Trophoblast cell (in vitro differentiated cells and primary cell): ENCODE data around the gene KREMEN1.
A peak's percentile ranks its signal among the peaks of the same experiment; 100 is the strongest.

ENCODE experiments used
- DNase-seq, 2 donors: peaks; one replicate each; pipeline ENCODE4 v3.0.0-alpha.2; 2016
- H2AFZ ChIP-seq: 2 replicates; pipeline ENCODE4 v1.6.1; 2013; ENCODE audit warnings: low read length, moderate library complexity, mild to moderate bottlenecking; ENCODE audit not compliant: insufficient read depth, poor library complexity
- H2AK5ac ChIP-seq: 2 replicates; pipeline ENCODE4 v1.6.1; 2013; ENCODE audit warnings: mild to moderate bottlenecking, low read length
- H2BK120ac ChIP-seq: 2 replicates; pipeline ENCODE4 v1.6.1; 2013; ENCODE audit warnings: low read length, mild to moderate bottlenecking, moderate library complexity; ENCODE audit not compliant: insufficient read depth, poor library complexity
- H2BK12ac ChIP-seq: 2 replicates; pipeline ENCODE4 v1.6.1; 2013; ENCODE audit warnings: mild to moderate bottlenecking, low read length, moderate library complexity
- H2BK5ac ChIP-seq: 2 replicates; pipeline ENCODE4 v1.6.1; 2013; ENCODE audit warnings: low read length, low read depth, moderate library complexity, mild to moderate bottlenecking; ENCODE audit not compliant: poor library complexity
- H3K14ac ChIP-seq: 2 replicates; pipeline ENCODE4 v1.6.1; 2013; ENCODE audit warnings: mild to moderate bottlenecking, low read length
- H3K18ac ChIP-seq: 2 replicates; pipeline ENCODE4 v1.6.1; 2013; ENCODE audit warnings: mild to moderate bottlenecking, low read length
- H3K23ac ChIP-seq: 2 replicates; pipeline ENCODE4 v1.6.1; 2013; ENCODE audit warnings: low read length
- H3K27ac ChIP-seq: 2 replicates; pipeline ENCODE4 v1.5.1; 2013; ENCODE audit warnings: low read depth, mild to moderate bottlenecking, inconsistent platforms, low read length, moderate library complexity
- H3K27me3 ChIP-seq: 2 replicates; pipeline ENCODE4 v1.6.1; 2013; ENCODE audit warnings: inconsistent platforms, mild to moderate bottlenecking, low read length, moderate library complexity; ENCODE audit not compliant: insufficient read depth
- H3K36me3 ChIP-seq, 2 experiments: 1 replicate in 1 of 2; 2 replicates in 1 of 2; pipeline ENCODE4 v1.6.1; 2013; ENCODE audit warnings: low read length in 2 of 2, mild to moderate bottlenecking in 2 of 2, moderate library complexity in 1 of 2; ENCODE audit not compliant: insufficient read depth in 2 of 2, control insufficient read depth in 1 of 2
- H3K4ac ChIP-seq: 2 replicates; pipeline ENCODE4 v1.6.1; 2013; ENCODE audit warnings: low read depth, mild to moderate bottlenecking, low read length, moderate library complexity
- H3K4me1 ChIP-seq, 2 experiments: 1 replicate in 1 of 2; 2 replicates in 1 of 2; pipeline ENCODE4 v1.6.1; 2013; ENCODE audit warnings: low read length in 2 of 2, mild to moderate bottlenecking in 2 of 2, moderate library complexity in 1 of 2; ENCODE audit not compliant: insufficient read depth in 2 of 2, control insufficient read depth in 1 of 2
- H3K4me2 ChIP-seq: 2 replicates; pipeline ENCODE4 v1.6.1; 2013; ENCODE audit warnings: inconsistent platforms, mild to moderate bottlenecking, low read length, moderate library complexity
- H3K4me3 ChIP-seq: 2 replicates; pipeline ENCODE4 v1.5.1; 2013; ENCODE audit warnings: mild to moderate bottlenecking, low read depth, low read length, inconsistent platforms
- H3K79me1 ChIP-seq: one replicate; pipeline ENCODE4 v1.6.1; 2013; ENCODE audit warnings: low read length
- H3K79me2 ChIP-seq: 2 replicates; pipeline ENCODE4 v1.6.1; 2013; ENCODE audit warnings: low read length, mild to moderate bottlenecking; ENCODE audit not compliant: control insufficient read depth, insufficient read depth, poor library complexity
- H3K9ac ChIP-seq: 2 replicates; pipeline ENCODE4 v1.6.1; 2013; ENCODE audit warnings: mild to moderate bottlenecking, low read length
- H3K9me3 ChIP-seq: 2 replicates; pipeline ENCODE4 v1.6.1; 2013; ENCODE audit warnings: low read depth, mild to moderate bottlenecking, control low read depth, inconsistent platforms, low read length; ENCODE audit not compliant: insufficient read depth
- H4K12ac ChIP-seq: 2 replicates; pipeline ENCODE4 v1.6.1; 2013; ENCODE audit warnings: low read depth, mild to moderate bottlenecking, low read length, moderate library complexity
- H4K8ac ChIP-seq: 2 replicates; pipeline ENCODE4 v1.6.1; 2013; ENCODE audit warnings: low read depth, mild to moderate bottlenecking, low read length, moderate library complexity
- H4K91ac ChIP-seq: one replicate; pipeline ENCODE4 v1.6.1; 2013; ENCODE audit warnings: low read depth, mild to moderate bottlenecking, low read length, moderate library complexity
- WGBS: extraction: QIAGEN DNeasy Blood & Tissue Kit; methylation state at CpG from one replicate; pipeline ENCODE4 v1.1.7; 2013; ENCODE audit warnings: missing lambda C conversion rate; ENCODE audit not compliant: insufficient read length, insufficient coverage; ENCODE audit errors: extremely low coverage; 5-methylcytosine and 5-hydroxymethylcytosine counted together

KREMEN1 gene

GRCh38 chr22:29032014-29032475, 40.8 kb upstream of the KREMEN1 start:
- Histone ChIP-seq H2BK12ac (peak overlapping the region; percentile 94), H3K9ac (peak overlapping the region; percentile 30), H3K4ac (peak overlapping the region; percentile 82), H3K4me2 (peak overlapping the region; percentile 75), H3K23ac (no peak overlapping the region), H3K27ac (peak overlapping the region; percentile 99), H2AFZ (no peak overlapping the region), H4K91ac (peak overlapping the region; percentile 95), H3K18ac (peak overlapping the region; percentile 18), H2AK5ac (peak overlapping the region; percentile 52), H4K12ac (peak overlapping the region; percentile 78), H3K36me3 (no peaks in the 10 kb centered on the region), H3K9me3 (no peaks in the 10 kb centered on the region), H3K79me2 (peaks cover 6% of the 10 kb centered on the region), H3K14ac (peak overlapping the region; percentile 45), H4K8ac (peak overlapping the region; percentile 78), H3K4me3 (no peak overlapping the region), H3K27me3 (no peaks in the 10 kb centered on the region), H3K4me1 (peaks cover 20 to 31% of the 10 kb centered on the region in 2 experiments), H2BK120ac (peak overlapping the region; percentile 79), H3K79me1 (peaks cover 29% of the 10 kb centered on the region), H2BK5ac (peak overlapping the region; percentile 94)
- no CpG with 5 or more reads among the region's 8 CpGs for WGBS
- no peak for DNase-seq

- H2BK120ac ChIP-seq, result peak overlapping the region; percentile 10
- no peak overlapping the region for H3K18ac ChIP-seq
- H3K4me2 ChIP-seq, result no peak overlapping the region
- no peak for DNase-seq
- H3K4ac ChIP-seq, result no peak overlapping the region
- peaks cover 6% of the 10 kb centered on the region for H3K79me2 ChIP-seq
- peak overlapping the region; percentile 13 for H2AK5ac ChIP-seq
- H2BK12ac ChIP-seq, result peak overlapping the region; percentile 7
- H4K91ac ChIP-seq, result peak overlapping the region; percentile 95
- H2BK5ac ChIP-seq, result peak overlapping the region; percentile 94
- no peaks in the 10 kb centered on the region for H3K27me3 ChIP-seq
- H4K8ac ChIP-seq, result peak overlapping the region; percentile 34
- peaks cover 29% of the 10 kb centered on the region for H3K79me1 ChIP-seq
- no peak overlapping the region for H2AFZ ChIP-seq
- no peaks in the 10 kb centered on the region for H3K9me3 ChIP-seq
- no peak overlapping the region for H3K9ac ChIP-seq
- WGBS, result no CpG with 5 or more reads among the region's 2 CpGs
- H4K12ac ChIP-seq, result no peak overlapping the region
- no peak overlapping the region for H3K4me3 ChIP-seq
- no peaks in the 10 kb centered on the region for H3K36me3 ChIP-seq
- H3K14ac ChIP-seq, result peak overlapping the region; percentile 8
- H3K23ac ChIP-seq, result no peak overlapping the region
- peaks cover 20 to 31% of the 10 kb centered on the region in 2 experiments for H3K4me1 ChIP-seq
- H3K27ac ChIP-seq, result peak overlapping the region; percentile 99
These were observed 40.3 kb upstream of the KREMEN1 start for GRCh38 chr22:29032584-29032983.

GRCh38 chr22:29037340-29037932, 35.4 kb upstream of the KREMEN1 start:
- H3K4me2 ChIP-seq, result no peak overlapping the region
- WGBS, result no CpG with 5 or more reads among the region's 4 CpGs
- no peak overlapping the region for H3K4me3 ChIP-seq
- H3K27me3 ChIP-seq, result no peaks in the 10 kb centered on the region
- H3K4me1 ChIP-seq, result peaks cover 10 to 18% of the 10 kb centered on the region in 2 experiments
- H3K4ac ChIP-seq, result no peak overlapping the region
- no peak overlapping the region for H2AFZ ChIP-seq
- peaks cover 16% of the 10 kb centered on the region for H3K79me1 ChIP-seq
- no peak overlapping the region for H3K27ac ChIP-seq
- H2BK120ac ChIP-seq, result no peak overlapping the region
- H4K8ac ChIP-seq, result no peak overlapping the region
- no peaks in the 10 kb centered on the region for H3K9me3 ChIP-seq
- no peak overlapping the region for H4K91ac ChIP-seq
- H3K23ac ChIP-seq, result no peak overlapping the region
- peaks cover 0 to 1% of the 10 kb centered on the region in 2 experiments for H3K36me3 ChIP-seq
- no peak overlapping the region for H3K14ac ChIP-seq
- DNase-seq, result no peak
- H4K12ac ChIP-seq, result no peak overlapping the region
- peaks cover 3% of the 10 kb centered on the region for H3K79me2 ChIP-seq
- no peak overlapping the region for H2BK5ac ChIP-seq
- H3K9ac ChIP-seq, result no peak overlapping the region
- H2AK5ac ChIP-seq, result no peak overlapping the region
- H3K18ac ChIP-seq, result no peak overlapping the region
- peak overlapping the region; percentile 69 for H2BK12ac ChIP-seq

GRCh38 chr22:29039148-29039547, 33.7 kb upstream of the KREMEN1 start:
- no peak overlapping the region for H2BK12ac ChIP-seq
- H3K79me1 ChIP-seq, result peaks cover 4% of the 10 kb centered on the region
- peaks cover 5 to 11% of the 10 kb centered on the region in 2 experiments for H3K4me1 ChIP-seq
- WGBS, result no CpG with 5 or more reads among the region's 9 CpGs
- peaks cover 0 to 5% of the 10 kb centered on the region in 2 experiments for H3K36me3 ChIP-seq
- H3K79me2 ChIP-seq, result no peaks in the 10 kb centered on the region
- no peak overlapping the region for H3K18ac ChIP-seq
- no peak overlapping the region for H3K27ac ChIP-seq
- H2BK120ac ChIP-seq, result no peak overlapping the region
- H3K27me3 ChIP-seq, result no peaks in the 10 kb centered on the region
- peak; percentile 43 to 65 for DNase-seq
- H4K12ac ChIP-seq, result no peak overlapping the region
- H4K8ac ChIP-seq, result no peak overlapping the region
- no peak overlapping the region for H2AK5ac ChIP-seq
- no peak overlapping the region for H2AFZ ChIP-seq
- no peak overlapping the region for H4K91ac ChIP-seq
- no peak overlapping the region for H2BK5ac ChIP-seq
- H3K4me2 ChIP-seq, result no peak overlapping the region
- no peak overlapping the region for H3K23ac ChIP-seq
- no peak overlapping the region for H3K14ac ChIP-seq
- H3K9ac ChIP-seq, result no peak overlapping the region
- H3K4me3 ChIP-seq, result no peak overlapping the region
- no peaks in the 10 kb centered on the region for H3K9me3 ChIP-seq
- H3K4ac ChIP-seq, result no peak overlapping the region
